GM23338 (cell line): Measurements from ENCODE around the gene TMEM143. TPM values are rescaled to one million over a fixed set of nuclear protein-coding genes. Genes with fewer than 3 reads are reported as not detected.
A peak's percentile ranks its signal among the peaks of the same experiment; 100 is the strongest.

Source experiments
- ATAC-seq: fragments of 200-7000 bp; cut with Tn5 transposase; 3 replicates; pipeline ENCODE4 v1.9.1; 2020
- DNase-seq: peaks from one replicate; pipeline ENCODE4 v3.0.0-alpha.2; 2015; ENCODE audit warnings: low spot score
- H2AFZ ChIP-seq: fragments of 200-600 bp; sonication (generic); 2 replicates; pipeline ENCODE4 v1.8.0; 2016; ENCODE audit warnings: antibody characterized with exemption, mild to moderate bottlenecking, moderate library complexity
- H3F3A ChIP-seq: fragments of 200-600 bp; sonication (generic); replicated peaks from 2 replicates; pipeline ENCODE4 v1.8.0; 2017; ENCODE audit warnings: antibody characterized with exemption, mixed run types, low read depth
- H3K27ac ChIP-seq: fragments of 200-600 bp; sonication (generic); 2 replicates; pipeline ENCODE4 v1.6.1; 2016; ENCODE audit warnings: low read depth
- H3K27me3 ChIP-seq: fragments of 200-600 bp; sonication (generic); 2 replicates; pipeline ENCODE4 v1.8.0; 2016; ENCODE audit warnings: mild to moderate bottlenecking, mixed run types, moderate library complexity; ENCODE audit not compliant: insufficient read depth
- H3K36me3 ChIP-seq: fragments of 200-600 bp; sonication (generic); 2 replicates; pipeline ENCODE4 v1.8.0; 2016; ENCODE audit warnings: mild to moderate bottlenecking; ENCODE audit not compliant: insufficient read depth
- H3K4me1 ChIP-seq: fragments of 200-600 bp; sonication (generic); 2 replicates; pipeline ENCODE4 v1.8.0; 2016; ENCODE audit warnings: mild to moderate bottlenecking, moderate library complexity; ENCODE audit not compliant: insufficient read depth
- H3K4me2 ChIP-seq: fragments of 200-600 bp; sonication (generic); 2 replicates; pipeline ENCODE4 v1.7.1; 2017; ENCODE audit warnings: mixed run types
- H3K4me3 ChIP-seq: fragments of 200-600 bp; sonication (generic); 2 replicates; pipeline ENCODE4 v1.6.1; 2016; ENCODE audit warnings: mixed run types
- H3K79me2 ChIP-seq: fragments of 200-600 bp; sonication (generic); replicated peaks from 2 replicates; pipeline ENCODE4 v1.8.0; 2017; ENCODE audit warnings: mild to moderate bottlenecking; ENCODE audit not compliant: insufficient read depth
- H3K9me2 ChIP-seq: fragments of 200-600 bp; sonication (generic); 2 replicates; pipeline ENCODE4 v1.8.0; 2017; ENCODE audit not compliant: insufficient read depth
- H4K20me1 ChIP-seq: fragments of 200-600 bp; sonication (generic); replicated peaks from 2 replicates; pipeline ENCODE4 v1.8.0; 2017; ENCODE audit warnings: mild to moderate bottlenecking; ENCODE audit not compliant: insufficient read depth
- H3K27ac Mint-ChIP-seq: 2 replicates; pipeline ENCODE4 v1.8.0; 2020; ENCODE audit warnings: inconsistent platforms, mild to moderate bottlenecking, moderate library complexity, mixed read lengths
- H3K27me3 Mint-ChIP-seq: 3 replicates; pipeline ENCODE4 v1.8.0; 2022; ENCODE audit warnings: low read depth, mild to moderate bottlenecking, moderate library complexity, mixed read lengths, inconsistent platforms; ENCODE audit not compliant: insufficient read depth, poor library complexity
- H3K36me3 Mint-ChIP-seq: 3 replicates; pipeline ENCODE4 v1.8.0; 2021; ENCODE audit warnings: low read depth, mild to moderate bottlenecking, inconsistent platforms, moderate library complexity, mixed read lengths
- H3K4me1 Mint-ChIP-seq: 3 replicates; pipeline ENCODE4 v1.8.0; 2020; ENCODE audit warnings: mild to moderate bottlenecking, inconsistent platforms, mixed read lengths
- H3K4me3 Mint-ChIP-seq: 3 replicates; pipeline ENCODE4 v1.8.0; 2021; ENCODE audit warnings: moderate library complexity, mild to moderate bottlenecking, inconsistent platforms, mixed read lengths
- H3K9me3 Mint-ChIP-seq: 3 replicates; pipeline ENCODE4 v1.8.0; 2020; ENCODE audit warnings: moderate library complexity, mild to moderate bottlenecking, inconsistent platforms, mixed read lengths
- JUNB ChIP-seq: IDR thresholded peaks from one replicate; pipeline ENCODE4 v1.6.1; 2016; ENCODE audit warnings: antibody characterized with exemption; ENCODE audit not compliant: unreplicated experiment
- polyA plus RNA-seq: library from polyadenylated mRNA; unstranded; fragments of >200 nt; fragmentation: Nextera tagmentation; extraction: Ambion mirVana; gene quantifications from 2 replicates; pipeline ENCODE4 v1.2.1, GENCODE V29; 2016
- total RNA-seq: library from RNA; depleted of rRNA; stranded (reverse); fragments of >200 nt; shearing (Covaris generic); gene quantifications from 2 replicates; pipeline ENCODE4 v1.2.3, GENCODE V29; 2014
- TF ChIP-seq, protein P1 (sequence below), 2 experiments: fragments of 200-600 bp in 1 of 2; sonication (generic) in 1 of 2; conservative IDR thresholded peaks; 2 replicates each; pipeline versions ENCODE4 v1.5.1 to v1.6.1; 2016 to 2017; ENCODE audit warnings: antibody characterized with exemption in 2 of 2, low read depth in 2 of 2, mild to moderate bottlenecking in 2 of 2, moderate library complexity in 1 of 2
- TF ChIP-seq, protein P2 (sequence below): fragments of 250-450 bp; sonication (Bioruptor Pico); IDR thresholded peaks from 2 replicates; pipeline ENCODE4 v1.5.0; 2020; ENCODE audit warnings: mild to moderate bottlenecking, moderate library complexity

The TMEM143 gene
- total and polyA plus RNA-seq, 2 experiments from 2014 or later, result 12.8 to 15.0 TPM

DNA sequence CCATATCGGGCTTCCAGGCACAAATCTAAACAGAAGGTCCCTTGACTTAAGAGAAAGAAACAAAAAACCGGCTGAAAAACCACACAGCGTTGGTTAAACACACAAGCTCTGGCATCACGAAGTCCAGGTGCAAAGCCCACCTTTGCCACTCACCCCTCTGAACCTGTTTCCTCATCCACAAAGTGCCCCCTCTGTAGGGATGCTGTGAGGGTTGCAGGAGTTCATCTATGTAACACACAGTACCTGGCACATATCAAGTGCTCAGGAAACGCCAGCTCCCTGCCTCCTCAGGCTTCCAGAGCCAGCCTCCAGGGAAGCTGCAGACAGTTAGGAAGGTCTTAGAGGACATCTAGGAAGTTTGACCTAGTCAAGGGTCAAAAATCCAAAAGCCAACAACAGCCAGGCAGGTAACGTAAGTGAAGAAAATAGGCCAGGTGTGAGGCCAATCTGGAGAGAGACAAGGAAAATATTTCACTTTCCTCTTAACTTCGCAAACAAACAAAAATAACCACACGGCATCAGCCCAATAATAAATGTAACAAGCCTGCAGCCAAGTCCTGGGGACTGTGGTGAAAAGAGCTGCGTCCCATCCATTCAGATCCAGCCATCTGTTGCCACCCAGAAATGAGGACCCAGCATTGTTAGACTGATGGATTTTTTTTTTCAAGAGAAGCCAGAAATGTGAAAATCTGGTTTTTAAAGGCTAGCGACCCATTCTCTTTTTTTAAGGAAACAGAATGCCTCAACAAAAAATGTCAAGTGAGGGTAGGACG lies 17.6 kb upstream of the TMEM143 start:
- H3K27me3 Mint-ChIP-seq, result peaks cover 7% of the 10 kb centered on the region
- no peaks in the 10 kb centered on the region for H3K27me3 ChIP-seq
- H3K36me3 ChIP-seq, result peaks cover 22% of the 10 kb centered on the region
- no peaks in the 10 kb centered on the region for H3K9me3 Mint-ChIP-seq
- H3K36me3 Mint-ChIP-seq, result peaks cover 51% of the 10 kb centered on the region
- H3K9me2 ChIP-seq, result no peaks in the 10 kb centered on the region
- H4K20me1 ChIP-seq, result no peaks in the 10 kb centered on the region; the same call in 1 of the 2 replicates
- no peak overlapping the region for H3K4me2 ChIP-seq
- TF ChIP-seq, protein P1, sequence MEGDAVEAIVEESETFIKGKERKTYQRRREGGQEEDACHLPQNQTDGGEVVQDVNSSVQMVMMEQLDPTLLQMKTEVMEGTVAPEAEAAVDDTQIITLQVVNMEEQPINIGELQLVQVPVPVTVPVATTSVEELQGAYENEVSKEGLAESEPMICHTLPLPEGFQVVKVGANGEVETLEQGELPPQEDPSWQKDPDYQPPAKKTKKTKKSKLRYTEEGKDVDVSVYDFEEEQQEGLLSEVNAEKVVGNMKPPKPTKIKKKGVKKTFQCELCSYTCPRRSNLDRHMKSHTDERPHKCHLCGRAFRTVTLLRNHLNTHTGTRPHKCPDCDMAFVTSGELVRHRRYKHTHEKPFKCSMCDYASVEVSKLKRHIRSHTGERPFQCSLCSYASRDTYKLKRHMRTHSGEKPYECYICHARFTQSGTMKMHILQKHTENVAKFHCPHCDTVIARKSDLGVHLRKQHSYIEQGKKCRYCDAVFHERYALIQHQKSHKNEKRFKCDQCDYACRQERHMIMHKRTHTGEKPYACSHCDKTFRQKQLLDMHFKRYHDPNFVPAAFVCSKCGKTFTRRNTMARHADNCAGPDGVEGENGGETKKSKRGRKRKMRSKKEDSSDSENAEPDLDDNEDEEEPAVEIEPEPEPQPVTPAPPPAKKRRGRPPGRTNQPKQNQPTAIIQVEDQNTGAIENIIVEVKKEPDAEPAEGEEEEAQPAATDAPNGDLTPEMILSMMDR (conservative IDR thresholded peaks at IDR 0.05; ENCODE audit: low read depth in 2 of 2), result peak in 1 of 2 experiments; percentile 41; a peak in 3 of 4 replicates
- no peak for TF ChIP-seq JUNB
- peak; percentile 56 for DNase-seq
- H3F3A ChIP-seq, result peaks cover 11% of the 10 kb centered on the region; the same call in 1 of the 2 replicates
- H3K4me3 ChIP-seq, result no peak overlapping the region
- no peaks in the 10 kb centered on the region for H3K79me2 ChIP-seq
- H3K4me1 ChIP-seq, result no peaks in the 10 kb centered on the region
- H2AFZ ChIP-seq, result no peak overlapping the region
- no peak overlapping the region; the same call in 1 of the 2 replicates for H3K27ac Mint-ChIP-seq
- no peak overlapping the region for H3K27ac ChIP-seq
- no peaks in the 10 kb centered on the region for H3K4me1 Mint-ChIP-seq
- no peak overlapping the region for H3K4me3 Mint-ChIP-seq
- ATAC-seq, result peak; percentile 85

DNA sequence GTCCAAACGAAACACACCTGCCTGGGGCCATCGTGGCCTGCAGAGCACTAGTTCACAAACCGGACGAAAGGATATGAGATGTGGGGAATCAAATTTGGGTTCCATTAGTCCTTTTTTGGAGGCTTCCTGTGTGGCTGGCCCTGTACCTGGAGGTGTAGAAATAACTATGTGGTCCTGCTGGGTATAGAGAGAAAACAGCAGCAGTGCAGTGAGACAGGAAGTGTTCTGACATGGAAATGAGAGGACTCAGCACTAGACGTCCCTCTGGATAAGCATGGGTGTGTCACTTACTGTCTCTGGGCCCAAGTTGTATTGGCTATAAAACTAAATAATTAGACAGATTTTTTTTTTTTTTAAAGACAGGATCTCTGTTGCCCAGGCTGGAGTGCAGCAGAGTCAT lies 15.3 kb upstream of the TMEM143 start:
- H3K4me2 ChIP-seq, result no peak overlapping the region
- ATAC-seq (no peak), DNase-seq (no peak)
- Mint-ChIP-seq H3K4me1 (no peaks in the 10 kb centered on the region), H3K27ac (0 out of 2 replicates have a peak overlapping the region, but pooled peaks have one; percentile 56), H3K27me3 (peaks cover 7% of the 10 kb centered on the region), H3K9me3 (no peaks in the 10 kb centered on the region), H3K4me3 (no peak overlapping the region), H3K36me3 (peaks cover 28% of the 10 kb centered on the region)
- no peaks in the 10 kb centered on the region for H3K79me2 ChIP-seq
- no peak overlapping the region for H3K4me3 ChIP-seq
- no peaks in the 10 kb centered on the region; the same call in 1 of the 2 replicates for H4K20me1 ChIP-seq
- H3K36me3 ChIP-seq, result peaks cover 12% of the 10 kb centered on the region
- no peak overlapping the region for H3K27ac ChIP-seq
- H2AFZ ChIP-seq, result no peak overlapping the region
- peaks cover 9% of the 10 kb centered on the region; the same call in 1 of the 2 replicates for H3F3A ChIP-seq
- H3K4me1 ChIP-seq, result no peaks in the 10 kb centered on the region
- no peaks in the 10 kb centered on the region for H3K9me2 ChIP-seq
- TF ChIP-seq, protein P2, sequence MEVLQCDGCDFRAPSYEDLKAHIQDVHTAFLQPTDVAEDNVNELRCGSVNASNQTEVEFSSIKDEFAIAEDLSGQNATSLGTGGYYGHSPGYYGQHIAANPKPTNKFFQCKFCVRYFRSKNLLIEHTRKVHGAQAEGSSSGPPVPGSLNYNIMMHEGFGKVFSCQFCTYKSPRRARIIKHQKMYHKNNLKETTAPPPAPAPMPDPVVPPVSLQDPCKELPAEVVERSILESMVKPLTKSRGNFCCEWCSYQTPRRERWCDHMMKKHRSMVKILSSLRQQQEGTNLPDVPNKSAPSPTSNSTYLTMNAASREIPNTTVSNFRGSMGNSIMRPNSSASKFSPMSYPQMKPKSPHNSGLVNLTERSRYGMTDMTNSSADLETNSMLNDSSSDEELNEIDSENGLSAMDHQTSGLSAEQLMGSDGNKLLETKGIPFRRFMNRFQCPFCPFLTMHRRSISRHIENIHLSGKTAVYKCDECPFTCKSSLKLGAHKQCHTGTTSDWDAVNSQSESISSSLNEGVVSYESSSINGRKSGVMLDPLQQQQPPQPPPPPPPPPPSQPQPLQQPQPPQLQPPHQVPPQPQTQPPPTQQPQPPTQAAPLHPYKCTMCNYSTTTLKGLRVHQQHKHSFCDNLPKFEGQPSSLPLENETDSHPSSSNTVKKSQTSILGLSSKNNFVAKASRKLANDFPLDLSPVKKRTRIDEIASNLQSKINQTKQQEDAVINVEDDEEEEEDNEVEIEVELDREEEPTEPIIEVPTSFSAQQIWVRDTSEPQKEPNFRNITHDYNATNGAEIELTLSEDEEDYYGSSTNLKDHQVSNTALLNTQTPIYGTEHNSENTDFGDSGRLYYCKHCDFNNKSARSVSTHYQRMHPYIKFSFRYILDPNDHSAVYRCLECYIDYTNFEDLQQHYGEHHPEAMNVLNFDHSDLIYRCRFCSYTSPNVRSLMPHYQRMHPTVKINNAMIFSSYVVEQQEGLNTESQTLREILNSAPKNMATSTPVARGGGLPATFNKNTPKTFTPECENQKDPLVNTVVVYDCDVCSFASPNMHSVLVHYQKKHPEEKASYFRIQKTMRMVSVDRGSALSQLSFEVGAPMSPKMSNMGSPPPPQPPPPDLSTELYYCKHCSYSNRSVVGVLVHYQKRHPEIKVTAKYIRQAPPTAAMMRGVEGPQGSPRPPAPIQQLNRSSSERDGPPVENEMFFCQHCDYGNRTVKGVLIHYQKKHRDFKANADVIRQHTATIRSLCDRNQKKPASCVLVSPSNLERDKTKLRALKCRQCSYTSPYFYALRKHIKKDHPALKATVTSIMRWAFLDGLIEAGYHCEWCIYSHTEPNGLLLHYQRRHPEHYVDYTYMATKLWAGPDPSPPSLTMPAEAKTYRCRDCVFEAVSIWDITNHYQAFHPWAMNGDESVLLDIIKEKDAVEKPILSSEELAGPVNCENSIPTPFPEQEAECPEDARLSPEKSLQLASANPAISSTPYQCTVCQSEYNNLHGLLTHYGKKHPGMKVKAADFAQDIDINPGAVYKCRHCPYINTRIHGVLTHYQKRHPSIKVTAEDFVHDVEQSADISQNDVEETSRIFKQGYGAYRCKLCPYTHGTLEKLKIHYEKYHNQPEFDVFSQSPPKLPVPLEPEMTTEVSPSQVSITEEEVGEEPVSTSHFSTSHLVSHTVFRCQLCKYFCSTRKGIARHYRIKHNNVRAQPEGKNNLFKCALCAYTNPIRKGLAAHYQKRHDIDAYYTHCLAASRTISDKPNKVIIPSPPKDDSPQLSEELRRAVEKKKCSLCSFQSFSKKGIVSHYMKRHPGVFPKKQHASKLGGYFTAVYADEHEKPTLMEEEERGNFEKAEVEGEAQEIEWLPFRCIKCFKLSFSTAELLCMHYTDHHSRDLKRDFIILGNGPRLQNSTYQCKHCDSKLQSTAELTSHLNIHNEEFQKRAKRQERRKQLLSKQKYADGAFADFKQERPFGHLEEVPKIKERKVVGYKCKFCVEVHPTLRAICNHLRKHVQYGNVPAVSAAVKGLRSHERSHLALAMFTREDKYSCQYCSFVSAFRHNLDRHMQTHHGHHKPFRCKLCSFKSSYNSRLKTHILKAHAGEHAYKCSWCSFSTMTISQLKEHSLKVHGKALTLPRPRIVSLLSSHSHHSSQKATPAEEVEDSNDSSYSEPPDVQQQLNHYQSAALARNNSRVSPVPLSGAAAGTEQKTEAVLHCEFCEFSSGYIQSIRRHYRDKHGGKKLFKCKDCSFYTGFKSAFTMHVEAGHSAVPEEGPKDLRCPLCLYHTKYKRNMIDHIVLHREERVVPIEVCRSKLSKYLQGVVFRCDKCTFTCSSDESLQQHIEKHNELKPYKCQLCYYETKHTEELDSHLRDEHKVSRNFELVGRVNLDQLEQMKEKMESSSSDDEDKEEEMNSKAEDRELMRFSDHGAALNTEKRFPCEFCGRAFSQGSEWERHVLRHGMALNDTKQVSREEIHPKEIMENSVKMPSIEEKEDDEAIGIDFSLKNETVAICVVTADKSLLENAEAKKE, result no peak
- H3K27me3 ChIP-seq, result no peaks in the 10 kb centered on the region
